ENCODE data around the gene CLEC2D.

DNA sequence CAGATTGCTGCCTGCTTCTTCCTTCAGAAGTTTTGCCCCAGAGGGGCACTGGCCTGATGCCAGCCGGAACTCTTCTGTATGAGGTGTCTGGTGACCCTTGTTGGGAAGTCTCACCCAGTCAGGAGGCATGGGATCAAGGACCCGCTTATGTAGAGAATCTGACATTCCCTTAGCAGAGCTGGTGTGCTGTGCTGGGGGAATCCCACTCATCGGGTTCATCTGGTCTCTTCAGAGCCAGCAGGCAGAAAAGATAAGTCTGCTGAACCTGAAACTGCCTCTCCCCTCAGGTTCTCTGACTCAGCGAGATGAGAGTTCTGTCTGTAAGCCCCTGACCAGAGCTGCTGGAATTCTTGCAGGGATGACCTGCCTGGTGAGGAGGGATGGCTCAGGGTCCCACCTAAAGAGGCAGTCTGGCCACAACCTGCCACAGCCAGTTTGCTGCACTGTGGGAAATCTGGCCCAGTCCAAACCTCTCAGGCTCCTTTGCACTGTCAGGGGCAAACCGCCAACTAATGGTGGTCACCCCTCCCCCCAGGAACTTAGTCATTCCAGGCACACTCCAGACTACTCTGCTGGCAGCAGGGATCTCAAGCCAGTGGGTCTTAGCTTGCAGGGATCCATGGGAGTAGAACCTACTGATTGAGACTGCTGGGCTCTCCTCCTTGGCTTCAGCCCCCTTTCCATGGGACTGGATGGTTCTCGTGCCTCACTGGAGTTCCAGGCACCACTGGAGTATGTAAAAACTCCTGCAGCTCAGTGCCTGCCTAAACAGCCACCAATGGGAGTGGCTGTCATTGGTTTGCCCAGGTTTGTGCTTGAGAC is 4.1 kb downstream of the CLEC2D start:
- TF ChIP-seq MYC (IDR thresholded peaks at IDR 0.05; ENCODE audit: low read depth, low read length) (no peak), POLR2A (IDR thresholded peaks at IDR 0.05; ENCODE audit: extremely low read depth, insufficient read length) (no peak)
- TF ChIP-seq, protein P1, sequence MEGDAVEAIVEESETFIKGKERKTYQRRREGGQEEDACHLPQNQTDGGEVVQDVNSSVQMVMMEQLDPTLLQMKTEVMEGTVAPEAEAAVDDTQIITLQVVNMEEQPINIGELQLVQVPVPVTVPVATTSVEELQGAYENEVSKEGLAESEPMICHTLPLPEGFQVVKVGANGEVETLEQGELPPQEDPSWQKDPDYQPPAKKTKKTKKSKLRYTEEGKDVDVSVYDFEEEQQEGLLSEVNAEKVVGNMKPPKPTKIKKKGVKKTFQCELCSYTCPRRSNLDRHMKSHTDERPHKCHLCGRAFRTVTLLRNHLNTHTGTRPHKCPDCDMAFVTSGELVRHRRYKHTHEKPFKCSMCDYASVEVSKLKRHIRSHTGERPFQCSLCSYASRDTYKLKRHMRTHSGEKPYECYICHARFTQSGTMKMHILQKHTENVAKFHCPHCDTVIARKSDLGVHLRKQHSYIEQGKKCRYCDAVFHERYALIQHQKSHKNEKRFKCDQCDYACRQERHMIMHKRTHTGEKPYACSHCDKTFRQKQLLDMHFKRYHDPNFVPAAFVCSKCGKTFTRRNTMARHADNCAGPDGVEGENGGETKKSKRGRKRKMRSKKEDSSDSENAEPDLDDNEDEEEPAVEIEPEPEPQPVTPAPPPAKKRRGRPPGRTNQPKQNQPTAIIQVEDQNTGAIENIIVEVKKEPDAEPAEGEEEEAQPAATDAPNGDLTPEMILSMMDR (IDR thresholded peaks at IDR 0.05; ENCODE audit: low read depth, low read length), result no peak

Data from NB4 (cell line).